K562 (cell line): ENCODE measurements around the gene DOLPP1. TPM values are rescaled to one million over a fixed set of nuclear protein-coding genes. Genes with fewer than 3 reads are reported as not detected.

Experiments used
- ATAC-seq: fragments of 200-7000 bp; cut with Tn5 transposase; 3 replicates; pipeline ENCODE4 v1.9.1; 2020; ENCODE audit warnings: moderate library complexity
- BruUV-seq: library from RNA; stranded (reverse); fragments of 400-500 nt; replicated peaks from 2 replicates; lab custom pipeline; 2021; lab: Mats Ljungman, UMichigan
- CTCF ChIA-PET: fragments of 300-600 bp; formaldehyde crosslinking; extraction: SDS; loops from one replicate; lab custom pipeline; 2021; ENCODE audit warnings: low intra/inter-chr PET ratio; lab: Yijun Ruan, JAX
- POLR2A ChIA-PET: fragments of 300-600, 350-650 bp; sonication (Branson Sonifier 250); formaldehyde crosslinking; extraction: SDS; loops from one replicate; lab custom pipeline; 2021; ENCODE audit warnings: antibody characterized with exemption, inconsistent platforms; lab: Yijun Ruan, JAX
- DNase-seq, 4 experiments: peaks; one replicate each; pipeline versions ENCODE4 v3.0.0 to v3.0.0-alpha.2; 2011 to 2018; ENCODE audit warnings: low spot score in 3 of 4, mixed read lengths in 3 of 4; ENCODE audit errors: extremely low read depth in 1 of 4
- FAIRE-seq: peaks from 2 replicates; lab custom pipeline; 2011; peaks lifted over from hg19 to GRCh38; lab: Jason Lieb, UNC
- H2AFZ ChIP-seq: 2 replicates; pipeline ENCODE4 v1.6.0; 2011; ENCODE audit warnings: low read depth, low read length, control low read depth, inconsistent platforms
- H3K27ac ChIP-seq: fragments of 200-600 bp; 3 replicates; pipeline ENCODE4 v1.8.0; 2011; ENCODE audit warnings: low read depth, mild to moderate bottlenecking, control low read depth, inconsistent platforms, low read length, moderate library complexity, mixed read lengths; ENCODE audit errors: extremely low read depth
- H3K27me3 ChIP-seq, 2 experiments: fragments of 300-600 bp in 1 of 2; 2 replicates in 1 of 2; 3 replicates in 1 of 2; pipeline versions ENCODE4 v1.6.0 to v1.8.0; 2011; ENCODE audit warnings: inconsistent platforms in 2 of 2, low read length in 2 of 2, mild to moderate bottlenecking in 1 of 2, mixed read lengths in 1 of 2, moderate library complexity in 1 of 2; ENCODE audit not compliant: control insufficient read depth in 2 of 2, insufficient read depth in 2 of 2
- H3K36me3 ChIP-seq: fragments of 300-600 bp; 3 replicates; pipeline ENCODE4 v1.8.0; 2011; ENCODE audit warnings: mild to moderate bottlenecking, low read length, inconsistent platforms; ENCODE audit not compliant: control insufficient read depth, insufficient read depth
- H3K4me1 ChIP-seq, 2 experiments: fragments of 200-600 bp in 1 of 2; replicated peaks in 1 of 2; 2 replicates in 1 of 2; 3 replicates in 1 of 2; pipeline versions ENCODE4 v1.5.1 to v1.8.0; 2011; ENCODE audit warnings: inconsistent platforms in 2 of 2, low read length in 2 of 2, mild to moderate bottlenecking in 1 of 2, mixed read lengths in 1 of 2, moderate library complexity in 1 of 2; ENCODE audit not compliant: control insufficient read depth in 2 of 2, insufficient read depth in 2 of 2
- H3K4me2 ChIP-seq: 2 replicates; pipeline ENCODE4 v1.6.1; 2011; ENCODE audit warnings: low read length, control low read depth, inconsistent platforms, mixed read lengths; ENCODE audit not compliant: insufficient read depth
- H3K4me3 ChIP-seq: fragments of 200-600 bp; sonication (generic), shearing (Covaris generic); 2 replicates; pipeline ENCODE4 v1.5.1; 2016; ENCODE audit warnings: control low read depth, inconsistent platforms
- H3K79me2 ChIP-seq: fragments of 200-600 bp; 3 replicates; pipeline ENCODE4 v1.8.0; 2011; ENCODE audit warnings: low read length, inconsistent platforms; ENCODE audit not compliant: control insufficient read depth, insufficient read depth
- H3K9ac ChIP-seq, 2 experiments: 2 replicates each; pipeline versions ENCODE4 v1.6.0 to v1.6.1; 2011; ENCODE audit warnings: low read depth in 2 of 2, low read length in 2 of 2, control low read depth in 1 of 2, inconsistent platforms in 1 of 2, mild to moderate bottlenecking in 1 of 2, mixed read lengths in 1 of 2; ENCODE audit not compliant: insufficient read depth in 1 of 2
- H3K9me1 ChIP-seq: one replicate; pipeline ENCODE4 v1.6.0; 2011; ENCODE audit warnings: inconsistent platforms, mild to moderate bottlenecking, low read length, moderate library complexity; ENCODE audit not compliant: control insufficient read depth, insufficient read depth
- H3K9me3 ChIP-seq: replicated peaks from 2 replicates; pipeline ENCODE4 v1.5.1; 2011; ENCODE audit warnings: low read depth, low read length, inconsistent platforms; ENCODE audit not compliant: control insufficient read depth, insufficient read depth
- H4K20me1 ChIP-seq: replicated peaks from 2 replicates; pipeline ENCODE4 v1.6.1; 2011; ENCODE audit warnings: low read length, inconsistent platforms, mixed read lengths; ENCODE audit not compliant: control insufficient read depth, insufficient read depth
- ATF7 ChIP-seq: fragments of 450-650 bp; IDR thresholded peaks from 2 replicates; pipeline ENCODE4 v1.7.1; 2014; ENCODE audit warnings: mild to moderate bottlenecking, moderate library complexity
- ZFX ChIP-seq: sonication (generic); formaldehyde crosslinking; IDR thresholded peaks from 2 replicates; pipeline ENCODE4 v1.8.0; 2022; ENCODE audit warnings: mild to moderate bottlenecking, missing genetic modification reagents, moderate library complexity
- ZNF316 ChIP-seq: fragments of 450-650 bp; IDR thresholded peaks from 2 replicates; pipeline ENCODE4 v1.6.1; 2016
- ZNF785 ChIP-seq: fragments of 250-450 bp; sonication (Bioruptor Pico); IDR thresholded peaks from 2 replicates; pipeline ENCODE4 v1.4.0; 2020; ENCODE audit warnings: mild to moderate bottlenecking
- WGBS: fragments of 100-300 bp; shearing (Covaris generic); methylation state at CpG from one replicate; pipeline ENCODE4 v1.1.6; 2016; ENCODE audit warnings: low coverage, mixed read lengths; ENCODE audit not compliant: insufficient coverage; ENCODE audit errors: missing lambda C conversion rate; 5-methylcytosine and 5-hydroxymethylcytosine counted together
- in situ Hi-C: fragments of 300-500 bp; cut with MboI; formaldehyde crosslinking; loops from 4 replicates; pipeline ENCODE4 v1.15.0; 2018; ENCODE audit warnings: inconsistent platforms, mixed read lengths
- intact Hi-C: fragments of 100-400 bp; cut with micrococcal nuclease; formaldehyde crosslinking; loops from 2 replicates; pipeline ENCODE4 v1.14.2; 2022
- polyA plus RNA-seq, 8 experiments: library from polyadenylated mRNA; depleted of rRNA in 4 of 8; stranded (reverse) in 5 of 8; unstranded in 3 of 8; fragments of >200 nt; fragmentation: Nextera tagmentation in 2 of 8; fragmentation: Illumina TruSeq in 1 of 8; extraction: Ambion mirVana in 2 of 8; extraction: Trizol in 1 of 8; gene quantifications; 2 replicates each; pipeline versions ENCODE4 v1.2.1 to v1.2.3, GENCODE V29; 2011 to 2014; ENCODE audit warnings: inconsistent platforms in 1 of 8, missing spikeins in 1 of 8
- total RNA-seq, 7 experiments: library from RNA; depleted of rRNA in 6 of 7; stranded (reverse); fragments of >200 nt in 6 of 7; fragmentation: Illumina TruSeq in 2 of 7; extraction: Trizol in 2 of 7; gene quantifications; 2 replicates each; pipeline versions ENCODE4 v1.2.1 to v1.2.3, GENCODE V29; 2011 to 2021; ENCODE audit warnings: low replicate concordance in 1 of 7
- TF ChIP-seq, protein P1 (sequence below): fragments of 450-650 bp; IDR thresholded peaks from 2 replicates; pipeline ENCODE4 v1.7.1; 2018; ENCODE audit warnings: mild to moderate bottlenecking, low read depth; ENCODE audit not compliant: partially characterized antibody
- TF ChIP-seq, protein P2 (sequence below): fragments of 450-650 bp; IDR thresholded peaks from 2 replicates; pipeline ENCODE4 v1.6.1; 2016; ENCODE audit warnings: mild to moderate bottlenecking, moderate library complexity

Gene DOLPP1
- total and polyA plus RNA-seq, 9 of the 15 experiments (the other 6 are each of a cell fraction or from before 2014, with no cell fraction given): 3.0 to 39.8 (median 30.5) TPM

DNA sequence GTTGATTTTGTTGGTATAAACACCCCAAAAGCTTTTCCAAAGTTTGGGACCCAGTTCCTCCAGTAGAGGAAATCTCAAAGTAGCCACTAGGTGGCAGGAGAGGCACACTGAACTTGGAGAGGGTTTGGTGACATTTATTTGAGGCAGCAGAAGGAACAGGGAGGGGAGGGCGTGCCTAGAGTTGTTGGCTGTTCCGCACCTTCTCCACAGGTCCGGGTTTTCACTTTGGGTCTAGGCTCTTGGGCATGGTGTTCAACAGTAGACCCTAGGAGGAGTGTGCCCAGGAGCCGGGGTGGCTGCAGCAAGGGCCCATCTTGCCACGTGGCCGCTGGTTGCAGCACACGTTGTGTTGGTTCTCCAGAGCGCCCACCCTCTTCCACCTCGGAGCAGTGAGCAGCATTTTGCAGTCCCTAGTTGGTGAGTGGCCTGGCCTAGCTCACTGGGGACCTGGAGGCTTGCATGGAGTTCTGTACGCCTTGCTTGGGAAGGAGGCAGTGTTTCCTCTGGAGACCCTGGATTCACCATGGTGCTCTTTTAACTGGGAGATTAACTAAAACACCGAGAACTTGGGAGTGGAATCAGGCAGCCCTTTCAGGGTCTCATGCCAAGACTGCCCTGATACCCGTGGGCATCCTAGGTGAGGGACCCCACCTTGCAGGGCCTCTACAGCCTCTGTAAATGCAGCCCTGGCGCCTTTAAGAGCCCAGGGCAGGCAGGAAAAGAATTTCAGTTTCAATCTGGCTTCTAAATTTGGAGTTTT, 58.5 kb downstream of the DOLPP1 start:
- H3K9me3 ChIP-seq: no peaks in the 10 kb centered on the region
- H3K9ac ChIP-seq: peak overlapping the region; percentile 83 to 97
- H2AFZ ChIP-seq: peak overlapping the region; percentile 85
- ChIA-PET POLR2A (interaction anchor here (0.7 to 2.5 kb wide), 14 partner anchors 8 to 608 kb away, joined by 3 to 18 read pairs (median 4); partner anchors contain the start of gene NTMT1), CTCF (interaction anchor here (0.6 to 4.5 kb wide), 4 partner anchors 35 to 478 kb away, joined by 3 to 53 read pairs (median 6); partner anchors contain the start of gene PKN3)
- ATAC-seq (peak; percentile 86), FAIRE-seq (peak; percentile 99), DNase-seq (peak; percentile 85 to 92 (median 86))
- peak overlapping the region; percentile 93 for H3K27ac ChIP-seq
- no peaks in the 10 kb centered on the region for H4K20me1 ChIP-seq
- no peaks in the 10 kb centered on the region for H3K9me1 ChIP-seq
- intact Hi-C loops: loop anchor here (1.0 to 10.0 kb wide), 3 partner anchors 471 to 645 kb away; no protein-coding TSS in a partner anchor
- peaks cover 67% of the 10 kb centered on the region; the same call in 2 of the 3 replicates for H3K36me3 ChIP-seq
- in situ Hi-C loops: no loop called here
- no TSS peak for BruUV-seq
- H3K27me3 ChIP-seq: no peaks in the 10 kb centered on the region
- WGBS: 12% methylated on average over 13 of the region's 13 CpGs
- H3K4me3 ChIP-seq: peak overlapping the region; percentile 27; the same call in 1 of the 2 replicates
- peak overlapping the region; percentile 71 for H3K4me2 ChIP-seq
- H3K79me2 ChIP-seq: peaks cover 17% of the 10 kb centered on the region
- peaks cover 30 to 49% of the 10 kb centered on the region in 2 experiments for H3K4me1 ChIP-seq
- TF ChIP-seq, protein P1, sequence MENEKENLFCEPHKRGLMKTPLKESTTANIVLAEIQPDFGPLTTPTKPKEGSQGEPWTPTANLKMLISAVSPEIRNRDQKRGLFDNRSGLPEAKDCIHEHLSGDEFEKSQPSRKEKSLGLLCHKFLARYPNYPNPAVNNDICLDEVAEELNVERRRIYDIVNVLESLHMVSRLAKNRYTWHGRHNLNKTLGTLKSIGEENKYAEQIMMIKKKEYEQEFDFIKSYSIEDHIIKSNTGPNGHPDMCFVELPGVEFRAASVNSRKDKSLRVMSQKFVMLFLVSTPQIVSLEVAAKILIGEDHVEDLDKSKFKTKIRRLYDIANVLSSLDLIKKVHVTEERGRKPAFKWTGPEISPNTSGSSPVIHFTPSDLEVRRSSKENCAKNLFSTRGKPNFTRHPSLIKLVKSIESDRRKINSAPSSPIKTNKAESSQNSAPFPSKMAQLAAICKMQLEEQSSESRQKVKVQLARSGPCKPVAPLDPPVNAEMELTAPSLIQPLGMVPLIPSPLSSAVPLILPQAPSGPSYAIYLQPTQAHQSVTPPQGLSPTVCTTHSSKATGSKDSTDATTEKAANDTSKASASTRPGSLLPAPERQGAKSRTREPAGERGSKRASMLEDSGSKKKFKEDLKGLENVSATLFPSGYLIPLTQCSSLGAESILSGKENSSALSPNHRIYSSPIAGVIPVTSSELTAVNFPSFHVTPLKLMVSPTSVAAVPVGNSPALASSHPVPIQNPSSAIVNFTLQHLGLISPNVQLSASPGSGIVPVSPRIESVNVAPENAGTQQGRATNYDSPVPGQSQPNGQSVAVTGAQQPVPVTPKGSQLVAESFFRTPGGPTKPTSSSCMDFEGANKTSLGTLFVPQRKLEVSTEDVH: no peak
- 0 out of 2 replicates have a peak, but pooled peaks have one; percentile 14 for TF ChIP-seq ATF7
- TF ChIP-seq, protein P2, sequence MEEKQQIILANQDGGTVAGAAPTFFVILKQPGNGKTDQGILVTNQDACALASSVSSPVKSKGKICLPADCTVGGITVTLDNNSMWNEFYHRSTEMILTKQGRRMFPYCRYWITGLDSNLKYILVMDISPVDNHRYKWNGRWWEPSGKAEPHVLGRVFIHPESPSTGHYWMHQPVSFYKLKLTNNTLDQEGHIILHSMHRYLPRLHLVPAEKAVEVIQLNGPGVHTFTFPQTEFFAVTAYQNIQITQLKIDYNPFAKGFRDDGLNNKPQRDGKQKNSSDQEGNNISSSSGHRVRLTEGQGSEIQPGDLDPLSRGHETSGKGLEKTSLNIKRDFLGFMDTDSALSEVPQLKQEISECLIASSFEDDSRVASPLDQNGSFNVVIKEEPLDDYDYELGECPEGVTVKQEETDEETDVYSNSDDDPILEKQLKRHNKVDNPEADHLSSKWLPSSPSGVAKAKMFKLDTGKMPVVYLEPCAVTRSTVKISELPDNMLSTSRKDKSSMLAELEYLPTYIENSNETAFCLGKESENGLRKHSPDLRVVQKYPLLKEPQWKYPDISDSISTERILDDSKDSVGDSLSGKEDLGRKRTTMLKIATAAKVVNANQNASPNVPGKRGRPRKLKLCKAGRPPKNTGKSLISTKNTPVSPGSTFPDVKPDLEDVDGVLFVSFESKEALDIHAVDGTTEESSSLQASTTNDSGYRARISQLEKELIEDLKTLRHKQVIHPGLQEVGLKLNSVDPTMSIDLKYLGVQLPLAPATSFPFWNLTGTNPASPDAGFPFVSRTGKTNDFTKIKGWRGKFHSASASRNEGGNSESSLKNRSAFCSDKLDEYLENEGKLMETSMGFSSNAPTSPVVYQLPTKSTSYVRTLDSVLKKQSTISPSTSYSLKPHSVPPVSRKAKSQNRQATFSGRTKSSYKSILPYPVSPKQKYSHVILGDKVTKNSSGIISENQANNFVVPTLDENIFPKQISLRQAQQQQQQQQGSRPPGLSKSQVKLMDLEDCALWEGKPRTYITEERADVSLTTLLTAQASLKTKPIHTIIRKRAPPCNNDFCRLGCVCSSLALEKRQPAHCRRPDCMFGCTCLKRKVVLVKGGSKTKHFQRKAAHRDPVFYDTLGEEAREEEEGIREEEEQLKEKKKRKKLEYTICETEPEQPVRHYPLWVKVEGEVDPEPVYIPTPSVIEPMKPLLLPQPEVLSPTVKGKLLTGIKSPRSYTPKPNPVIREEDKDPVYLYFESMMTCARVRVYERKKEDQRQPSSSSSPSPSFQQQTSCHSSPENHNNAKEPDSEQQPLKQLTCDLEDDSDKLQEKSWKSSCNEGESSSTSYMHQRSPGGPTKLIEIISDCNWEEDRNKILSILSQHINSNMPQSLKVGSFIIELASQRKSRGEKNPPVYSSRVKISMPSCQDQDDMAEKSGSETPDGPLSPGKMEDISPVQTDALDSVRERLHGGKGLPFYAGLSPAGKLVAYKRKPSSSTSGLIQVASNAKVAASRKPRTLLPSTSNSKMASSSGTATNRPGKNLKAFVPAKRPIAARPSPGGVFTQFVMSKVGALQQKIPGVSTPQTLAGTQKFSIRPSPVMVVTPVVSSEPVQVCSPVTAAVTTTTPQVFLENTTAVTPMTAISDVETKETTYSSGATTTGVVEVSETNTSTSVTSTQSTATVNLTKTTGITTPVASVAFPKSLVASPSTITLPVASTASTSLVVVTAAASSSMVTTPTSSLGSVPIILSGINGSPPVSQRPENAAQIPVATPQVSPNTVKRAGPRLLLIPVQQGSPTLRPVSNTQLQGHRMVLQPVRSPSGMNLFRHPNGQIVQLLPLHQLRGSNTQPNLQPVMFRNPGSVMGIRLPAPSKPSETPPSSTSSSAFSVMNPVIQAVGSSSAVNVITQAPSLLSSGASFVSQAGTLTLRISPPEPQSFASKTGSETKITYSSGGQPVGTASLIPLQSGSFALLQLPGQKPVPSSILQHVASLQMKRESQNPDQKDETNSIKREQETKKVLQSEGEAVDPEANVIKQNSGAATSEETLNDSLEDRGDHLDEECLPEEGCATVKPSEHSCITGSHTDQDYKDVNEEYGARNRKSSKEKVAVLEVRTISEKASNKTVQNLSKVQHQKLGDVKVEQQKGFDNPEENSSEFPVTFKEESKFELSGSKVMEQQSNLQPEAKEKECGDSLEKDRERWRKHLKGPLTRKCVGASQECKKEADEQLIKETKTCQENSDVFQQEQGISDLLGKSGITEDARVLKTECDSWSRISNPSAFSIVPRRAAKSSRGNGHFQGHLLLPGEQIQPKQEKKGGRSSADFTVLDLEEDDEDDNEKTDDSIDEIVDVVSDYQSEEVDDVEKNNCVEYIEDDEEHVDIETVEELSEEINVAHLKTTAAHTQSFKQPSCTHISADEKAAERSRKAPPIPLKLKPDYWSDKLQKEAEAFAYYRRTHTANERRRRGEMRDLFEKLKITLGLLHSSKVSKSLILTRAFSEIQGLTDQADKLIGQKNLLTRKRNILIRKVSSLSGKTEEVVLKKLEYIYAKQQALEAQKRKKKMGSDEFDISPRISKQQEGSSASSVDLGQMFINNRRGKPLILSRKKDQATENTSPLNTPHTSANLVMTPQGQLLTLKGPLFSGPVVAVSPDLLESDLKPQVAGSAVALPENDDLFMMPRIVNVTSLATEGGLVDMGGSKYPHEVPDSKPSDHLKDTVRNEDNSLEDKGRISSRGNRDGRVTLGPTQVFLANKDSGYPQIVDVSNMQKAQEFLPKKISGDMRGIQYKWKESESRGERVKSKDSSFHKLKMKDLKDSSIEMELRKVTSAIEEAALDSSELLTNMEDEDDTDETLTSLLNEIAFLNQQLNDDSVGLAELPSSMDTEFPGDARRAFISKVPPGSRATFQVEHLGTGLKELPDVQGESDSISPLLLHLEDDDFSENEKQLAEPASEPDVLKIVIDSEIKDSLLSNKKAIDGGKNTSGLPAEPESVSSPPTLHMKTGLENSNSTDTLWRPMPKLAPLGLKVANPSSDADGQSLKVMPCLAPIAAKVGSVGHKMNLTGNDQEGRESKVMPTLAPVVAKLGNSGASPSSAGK: peak; percentile 84
- no peak for TF ChIP-seq ZNF785 (CRISPR knock-in tag)
- TF ChIP-seq ZNF316: no peak
- no peak for TF ChIP-seq ZFX (CRISPR knock-in tag)
